ENCODE measurements around the gene SLC6A17. TPM values are rescaled to one million over a fixed set of nuclear protein-coding genes. Genes with fewer than 3 reads are reported as not detected.

SLC6A17 gene
- total RNA-seq, 2 donors from 2014 or later, result 0.41 to 2.2 TPM

- no peak for TF ChIP-seq POLR2AphosphoS5 (IDR thresholded peaks at IDR 0.05)
- TF ChIP-seq POLR2A (IDR thresholded peaks at IDR 0.05), result no peak
- TF ChIP-seq CTCF (IDR thresholded peaks at IDR 0.05), result no peak
These were observed 24.7 kb downstream of the SLC6A17 start for GRCh38 chr1:110174961-110175360.

GRCh38 chr1:110176299-110176956, 26.1 kb downstream of the SLC6A17 start:
- Histone ChIP-seq H3K27me3 (replicated peaks; ENCODE audit: insufficient read depth) (no peaks in the 10 kb centered on the region), H3K27ac (no peak overlapping the region), H3K36me3 (no peaks in the 10 kb centered on the region), H3K4me3 (no peak overlapping the region), H3K9me3 (peaks cover 3% of the 10 kb centered on the region), H3K4me1 (replicated peaks) (no peaks in the 10 kb centered on the region)
- intact Hi-C loops (cut with DNase I), result no loop called here
- TF ChIP-seq POLR2A (IDR thresholded peaks at IDR 0.05), result no peak
- no peak for TF ChIP-seq POLR2AphosphoS5 (IDR thresholded peaks at IDR 0.05)
- TF ChIP-seq CTCF (IDR thresholded peaks at IDR 0.05), result no peak
- WGBS, result 46% methylated on average over 9 of the region's 9 CpGs
- DNase-seq (ENCODE audit: low spot score), result peak; percentile 20

More at GRCh38 chr1:110174961-110175360, 24.7 kb downstream of the SLC6A17 start:
- no peak for DNase-seq (ENCODE audit: low spot score)
- H3K9me3 ChIP-seq, result no peaks in the 10 kb centered on the region
- intact Hi-C loops (cut with DNase I), result no loop called here
- no peak overlapping the region for H3K27ac ChIP-seq
- no peak overlapping the region for H3K4me3 ChIP-seq
- H3K4me1 ChIP-seq (replicated peaks), result no peaks in the 10 kb centered on the region
- H3K36me3 ChIP-seq, result no peaks in the 10 kb centered on the region
- 68% methylated on average over 2 of the region's 2 CpGs for WGBS
- H3K27me3 ChIP-seq (replicated peaks; ENCODE audit: insufficient read depth), result no peaks in the 10 kb centered on the region

GRCh38 chr1:110177775-110178174, 27.5 kb downstream of the SLC6A17 start:
- Histone ChIP-seq H3K4me1 (replicated peaks) (no peaks in the 10 kb centered on the region), H3K9me3 (peaks cover 3% of the 10 kb centered on the region), H3K36me3 (no peaks in the 10 kb centered on the region), H3K4me3 (no peak overlapping the region), H3K27ac (no peak overlapping the region), H3K27me3 (replicated peaks; ENCODE audit: insufficient read depth) (no peaks in the 10 kb centered on the region)
- intact Hi-C loops (cut with DNase I), result no loop called here
- WGBS, result 41% methylated on average over 4 of the region's 4 CpGs
- no peak for DNase-seq (ENCODE audit: low spot score)
- no peak for TF ChIP-seq POLR2AphosphoS5 (IDR thresholded peaks at IDR 0.05)
- TF ChIP-seq CTCF (IDR thresholded peaks at IDR 0.05), result no peak
- TF ChIP-seq POLR2A (IDR thresholded peaks at IDR 0.05), result no peak

GRCh38 chr1:110183642-110184167, 33.4 kb downstream of the SLC6A17 start:
- WGBS, result 87% methylated on average over 12 of the region's 12 CpGs

More at GRCh38 chr1:110183642-110184167, 33.4 kb downstream of the SLC6A17 start:
- no peak for DNase-seq (ENCODE audit: low spot score)
- Histone ChIP-seq H3K27ac (no peak overlapping the region), H3K4me3 (no peak overlapping the region), H3K36me3 (no peaks in the 10 kb centered on the region), H3K27me3 (replicated peaks; ENCODE audit: insufficient read depth) (no peaks in the 10 kb centered on the region), H3K9me3 (peaks cover 3% of the 10 kb centered on the region), H3K4me1 (replicated peaks) (no peaks in the 10 kb centered on the region)
- TF ChIP-seq POLR2A (IDR thresholded peaks at IDR 0.05), result no peak
- no peak for TF ChIP-seq POLR2AphosphoS5 (IDR thresholded peaks at IDR 0.05)
- no peak for TF ChIP-seq CTCF (IDR thresholded peaks at IDR 0.05)
- intact Hi-C loops (cut with DNase I), result no loop called here

All from prostate gland (tissue), 2 donors.